Stomach (tissue), 9 donors: Measurements from ENCODE around the gene GABRD. TPM values are rescaled to one million over a fixed set of nuclear protein-coding genes. Genes with fewer than 3 reads are reported as not detected.
"Not testable (repeated sequence)": the region's sequence is repeated elsewhere in the genome, so short reads cannot be mapped to it uniquely, and the experiment has no call there.

Experiments
- DNase-seq, 2 donors: peaks; one replicate each; pipeline versions ENCODE4 v3.0.0 to v3.0.0-alpha.2; 2013 to 2019
- H3K27ac ChIP-seq, 5 donors: fragments of 200-600 bp in 4 of 5; sonication (generic) in 4 of 5; one replicate each; pipeline ENCODE4 v1.5.1; 2013 to 2019; ENCODE audit warnings: mild to moderate bottlenecking in 1 of 5, moderate library complexity in 1 of 5
- H3K27me3 ChIP-seq, 3 donors: fragments of 200-600 bp; sonication (generic); one replicate each; pipeline ENCODE4 v1.5.1; 2017 to 2019; ENCODE audit warnings: mixed run types in 1 of 3
- H3K36me3 ChIP-seq, 4 donors: fragments of 200-600 bp; sonication (generic); 1 replicate in 3 of 4; 2 replicates in 1 of 4; pipeline ENCODE4 v1.5.1; 2016 to 2019
- H3K4me1 ChIP-seq, 4 donors: fragments of 200-600 bp; sonication (generic); one replicate each; pipeline ENCODE4 v1.5.1; 2016 to 2019
- H3K4me3 ChIP-seq, 4 donors: fragments of 200-600 bp; sonication (generic) in 3 of 4; one replicate each; pipeline ENCODE4 v1.5.1; 2016 to 2019; ENCODE audit warnings: mild to moderate bottlenecking in 1 of 4
- H3K9me3 ChIP-seq, 4 donors: fragments of 200-600 bp; sonication (generic); one replicate each; pipeline ENCODE4 v1.5.1; 2016 to 2019
- CTCF ChIP-seq, 7 experiments: fragments of 450-650 bp in 4 of 7; fragments of 200-600 bp in 3 of 7; sonication (generic) in 3 of 7; IDR thresholded peaks; one replicate each; pipeline ENCODE4 v1.5.1; 2016 to 2019; ENCODE audit warnings: antibody characterized with exemption in 7 of 7, control low read depth in 2 of 7, mild to moderate bottlenecking in 1 of 7
- EP300 ChIP-seq: sonication (generic); formaldehyde crosslinking; IDR thresholded peaks from one replicate; pipeline ENCODE4 v1.6.1; 2017; ENCODE audit warnings: antibody characterized with exemption
- POLR2A ChIP-seq, 4 donors: fragments of 450-650 bp; IDR thresholded peaks; one replicate each; pipeline ENCODE4 v1.6.1; 2016; ENCODE audit warnings: antibody characterized with exemption in 4 of 4, control low read depth in 2 of 4, mild to moderate bottlenecking in 1 of 4, moderate library complexity in 1 of 4
- POLR2AphosphoS5 ChIP-seq, 3 donors: sonication (generic); formaldehyde crosslinking; IDR thresholded peaks; one replicate each; pipeline ENCODE4 v1.6.1; 2016; ENCODE audit warnings: antibody characterized with exemption in 3 of 3
- WGBS, 5 donors: extraction: QIAGEN DNeasy Blood & Tissue Kit in 3 of 5; methylation state at CpG; one replicate each; pipeline versions ENCODE4 v1.1.5 to v1.1.7; 2013 to 2018; 5-methylcytosine and 5-hydroxymethylcytosine counted together
- intact Hi-C: fragments of 100-400 bp; cut with DNase I; formaldehyde crosslinking; loops from one replicate; pipeline ENCODE4 v1.15.1; 2023; ENCODE audit warnings: low total_unique reads
- polyA plus RNA-seq, 3 donors: library from polyadenylated mRNA; stranded (reverse); fragments of 200-250 nt; gene quantifications; one replicate each; pipeline ENCODE4 v1.2.3, GENCODE V29; 2013
- total RNA-seq, 5 donors: library from RNA; depleted of rRNA; stranded (reverse); fragments of >200 nt; gene quantifications; one replicate each; pipeline versions ENCODE4 v1.1.0 to v1.2.3, GENCODE V29; 2014 to 2016
- donor health status: healthy with polysubstance abuse.
- donor health status: Bipolar disorder and iron deficiency.
- donor health status: healthy.

GABRD gene
- total and polyA plus RNA-seq, 8 donors: 0.50 to 1.5 (median 0.95) TPM; not detected in 5

GRCh38 chr1:1979482-1980165, 39.5 kb upstream of the GABRD start:
- TF ChIP-seq CTCF (IDR thresholded peaks at IDR 0.05): no peak
- no peak for TF ChIP-seq EP300
- TF ChIP-seq POLR2AphosphoS5 (IDR thresholded peaks at IDR 0.05): no peak
- TF ChIP-seq POLR2A (IDR thresholded peaks at IDR 0.05): no peak
- Histone ChIP-seq H3K36me3 (no peaks in the 10 kb centered on the region), H3K27ac (no peak overlapping the region), H3K27me3 (peaks cover 0 to 24% (median 0%) of the 10 kb centered on the region in 3 donors), H3K4me3 (no peak overlapping the region), H3K9me3 (no peaks in the 10 kb centered on the region), H3K4me1 (no peaks in the 10 kb centered on the region)
- no peak for DNase-seq
- intact Hi-C loops: no loop called here
- WGBS, 5 donors: 84 to 97% (median 94%) methylated on average over 15 to 61 of the region's 61 CpGs

GRCh38 chr1:1980467-1981141, 38.5 kb upstream of the GABRD start:
- Histone ChIP-seq H3K9me3 (no peaks in the 10 kb centered on the region), H3K27ac (no peak overlapping the region), H3K4me1 (no peaks in the 10 kb centered on the region), H3K36me3 (no peaks in the 10 kb centered on the region), H3K27me3 (peaks cover 0 to 30% (median 0%) of the 10 kb centered on the region in 3 donors), H3K4me3 (no peak overlapping the region)
- TF ChIP-seq EP300 (no peak), CTCF (IDR thresholded peaks at IDR 0.05) (no peak), POLR2AphosphoS5 (IDR thresholded peaks at IDR 0.05) (no peak)
- DNase-seq: no peak
- 90 to 93% (median 93%) methylated on average over 10 to 42 of the region's 42 CpGs for WGBS, 5 donors
- intact Hi-C loops: no loop called here

- DNase-seq: no peak
- intact Hi-C loops: no loop called here
Observed at GRCh38 chr1:1981142-1981500, 38.0 kb upstream of the GABRD start.

GRCh38 chr1:1981631-1982327, 37.4 kb upstream of the GABRD start:
- peaks cover 0 to 31% (median 0%) of the 10 kb centered on the region in 3 donors for H3K27me3 ChIP-seq
- H3K27ac ChIP-seq, intact Hi-C loops, H3K9me3 ChIP-seq, H3K4me3 ChIP-seq, H3K36me3 ChIP-seq, DNase-seq, H3K4me1 ChIP-seq: not testable (repeated sequence)
- 81 to 98% (median 90%) methylated on average over 44 to 69 of the region's 73 CpGs for WGBS, 5 donors

More at GRCh38 chr1:1981142-1981500, 38.0 kb upstream of the GABRD start:
- H3K4me1 ChIP-seq: no peaks in the 10 kb centered on the region
- TF ChIP-seq CTCF (IDR thresholded peaks at IDR 0.05) (no peak), POLR2A (IDR thresholded peaks at IDR 0.05) (no peak)
- WGBS, 5 donors: 90 to 97% (median 95%) methylated on average over 20 to 26 of the region's 26 CpGs
- no peaks in the 10 kb centered on the region for H3K9me3 ChIP-seq
- no peaks in the 10 kb centered on the region for H3K36me3 ChIP-seq
- H3K4me3 ChIP-seq: no peak overlapping the region
- H3K27ac ChIP-seq: no peak overlapping the region
- H3K27me3 ChIP-seq: peaks cover 0 to 30% (median 0%) of the 10 kb centered on the region in 3 donors
